Measurements from ENCODE around the gene CDCA5.

CDCA5 gene

GRCh38 chr11:65056999-65057398 is 26.8 kb downstream of the CDCA5 start:
- no peak for TF ChIP-seq CTCF (IDR thresholded peaks at IDR 0.05; ENCODE audit: extremely low read depth, insufficient read depth, missing control alignments)
- no peak for DNase-seq (ENCODE audit: low spot score)
- in situ Hi-C loops (cut with MboI; ENCODE audit: low pct_unique_long_range_greater_than_20kb, low sequenced_read_pairs, unreplicated experiment), result no loop called here

GRCh38 chr11:65055538-65055937 is 28.3 kb downstream of the CDCA5 start:
- no peak for DNase-seq (ENCODE audit: low spot score)
- in situ Hi-C loops (cut with MboI; ENCODE audit: low pct_unique_long_range_greater_than_20kb, low sequenced_read_pairs, unreplicated experiment), result no loop called here
- TF ChIP-seq CTCF (IDR thresholded peaks at IDR 0.05; ENCODE audit: extremely low read depth, insufficient read depth, missing control alignments), result no peak

GRCh38 chr11:65053827-65054508 is 29.9 kb downstream of the CDCA5 start:
- TF ChIP-seq CTCF (IDR thresholded peaks at IDR 0.05; ENCODE audit: extremely low read depth, insufficient read depth, missing control alignments), result no peak
- in situ Hi-C loops (cut with MboI; ENCODE audit: low pct_unique_long_range_greater_than_20kb, low sequenced_read_pairs, unreplicated experiment), result no loop called here
- DNase-seq (ENCODE audit: low spot score), result no peak

- DNase-seq (ENCODE audit: low spot score), result no peak
- in situ Hi-C loops (cut with MboI; ENCODE audit: low pct_unique_long_range_greater_than_20kb, low sequenced_read_pairs, unreplicated experiment), result no loop called here
- no peak for TF ChIP-seq CTCF (IDR thresholded peaks at IDR 0.05; ENCODE audit: extremely low read depth, insufficient read depth, missing control alignments)
Observed at GRCh38 chr11:65051398-65051858, 32.4 kb downstream of the CDCA5 start.

GRCh38 chr11:65047581-65048422 is 36.0 kb downstream of the CDCA5 start:
- TF ChIP-seq CTCF (IDR thresholded peaks at IDR 0.05; ENCODE audit: extremely low read depth, insufficient read depth, missing control alignments), result no peak
- in situ Hi-C loops (cut with MboI; ENCODE audit: low pct_unique_long_range_greater_than_20kb, low sequenced_read_pairs, unreplicated experiment), result no loop called here
- peak; percentile 65 for DNase-seq (ENCODE audit: low spot score)

- DNase-seq (ENCODE audit: low spot score), result no peak
- no peak for TF ChIP-seq CTCF (IDR thresholded peaks at IDR 0.05; ENCODE audit: extremely low read depth, insufficient read depth, missing control alignments)
- in situ Hi-C loops (cut with MboI; ENCODE audit: low pct_unique_long_range_greater_than_20kb, low sequenced_read_pairs, unreplicated experiment), result no loop called here
Observed at GRCh38 chr11:65045728-65046127, 38.1 kb downstream of the CDCA5 start.
